Measurements from ENCODE around the gene COX15.

DNA sequence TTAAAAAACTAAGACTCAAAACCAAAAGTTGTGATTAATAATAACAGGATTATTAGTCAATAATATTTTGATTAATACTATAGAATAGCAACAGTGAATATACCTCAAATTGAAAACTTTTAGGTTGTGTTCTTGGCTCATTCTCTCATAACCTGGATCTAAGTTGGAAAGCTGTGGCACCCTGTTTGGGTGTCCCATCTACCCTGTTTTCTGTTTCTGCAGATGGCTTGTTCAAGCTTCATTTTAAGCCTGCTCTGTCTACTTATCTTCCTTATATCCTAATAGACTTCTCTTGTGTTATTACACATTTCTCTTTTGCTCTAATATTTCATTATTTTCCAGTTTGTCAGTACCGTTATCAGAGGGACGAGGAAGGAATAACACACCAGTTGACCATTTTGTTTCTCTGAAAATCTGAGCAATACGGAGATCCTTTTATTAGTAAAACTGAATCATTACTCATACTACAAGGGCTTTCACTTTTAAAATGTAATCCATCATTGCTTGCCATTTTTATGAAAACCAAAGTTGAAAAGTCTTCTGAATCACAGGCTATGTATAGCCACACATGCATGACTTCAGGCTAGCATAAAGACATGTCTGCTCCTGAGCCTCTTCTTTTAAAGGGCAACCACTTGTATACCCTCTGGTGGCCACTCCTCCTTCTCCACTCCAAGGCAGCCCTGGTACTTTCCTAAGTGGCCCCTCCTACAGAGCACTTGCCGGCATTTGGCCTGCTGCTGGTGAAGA lies 22.3 kb downstream of the COX15 start:
- TF ChIP-seq, protein P1, sequence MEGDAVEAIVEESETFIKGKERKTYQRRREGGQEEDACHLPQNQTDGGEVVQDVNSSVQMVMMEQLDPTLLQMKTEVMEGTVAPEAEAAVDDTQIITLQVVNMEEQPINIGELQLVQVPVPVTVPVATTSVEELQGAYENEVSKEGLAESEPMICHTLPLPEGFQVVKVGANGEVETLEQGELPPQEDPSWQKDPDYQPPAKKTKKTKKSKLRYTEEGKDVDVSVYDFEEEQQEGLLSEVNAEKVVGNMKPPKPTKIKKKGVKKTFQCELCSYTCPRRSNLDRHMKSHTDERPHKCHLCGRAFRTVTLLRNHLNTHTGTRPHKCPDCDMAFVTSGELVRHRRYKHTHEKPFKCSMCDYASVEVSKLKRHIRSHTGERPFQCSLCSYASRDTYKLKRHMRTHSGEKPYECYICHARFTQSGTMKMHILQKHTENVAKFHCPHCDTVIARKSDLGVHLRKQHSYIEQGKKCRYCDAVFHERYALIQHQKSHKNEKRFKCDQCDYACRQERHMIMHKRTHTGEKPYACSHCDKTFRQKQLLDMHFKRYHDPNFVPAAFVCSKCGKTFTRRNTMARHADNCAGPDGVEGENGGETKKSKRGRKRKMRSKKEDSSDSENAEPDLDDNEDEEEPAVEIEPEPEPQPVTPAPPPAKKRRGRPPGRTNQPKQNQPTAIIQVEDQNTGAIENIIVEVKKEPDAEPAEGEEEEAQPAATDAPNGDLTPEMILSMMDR (IDR thresholded peaks at IDR 0.05; ENCODE audit: low read depth, low read length): no peak
- TF ChIP-seq MYC (IDR thresholded peaks at IDR 0.05; ENCODE audit: low read depth, low read length) (no peak), POLR2A (IDR thresholded peaks at IDR 0.05; ENCODE audit: extremely low read depth, insufficient read length) (no peak)
- TF ChIP-seq, protein P2, sequence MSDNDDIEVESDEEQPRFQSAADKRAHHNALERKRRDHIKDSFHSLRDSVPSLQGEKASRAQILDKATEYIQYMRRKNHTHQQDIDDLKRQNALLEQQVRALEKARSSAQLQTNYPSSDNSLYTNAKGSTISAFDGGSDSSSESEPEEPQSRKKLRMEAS (IDR thresholded peaks at IDR 0.05; ENCODE audit: low read depth, low read length): no peak

All from NB4 (cell line).